Endothelial cell of umbilical vein (primary cell): ENCODE data around the gene PPP1R9B.

Experiments
- CTCF ChIP-seq, 2 donors: IDR thresholded peaks; 1 replicate in 1 of 2; 2 replicates in 1 of 2; pipeline ENCODE4 v1.5.1; 2011; ENCODE audit warnings: low read length in 2 of 2, mild to moderate bottlenecking in 2 of 2, moderate library complexity in 2 of 2, control low read depth in 1 of 2, inconsistent platforms in 1 of 2, low read depth in 1 of 2; ENCODE audit not compliant: insufficient read depth in 1 of 2; ENCODE audit errors: extremely low read depth in 1 of 2
- POLR2AphosphoS5 ChIP-seq: IDR thresholded peaks from 2 replicates; pipeline ENCODE4 v1.6.1; 2012; ENCODE audit warnings: low read depth, mild to moderate bottlenecking, control low read depth, low read length, moderate library complexity; ENCODE audit not compliant: insufficient read depth

- TF ChIP-seq CTCF (IDR thresholded peaks at IDR 0.05; ENCODE audit: extremely low read depth in 1 of 2, insufficient read depth in 1 of 2, low read depth in 1 of 2, low read length in 2 of 2), result no peak
- no peak for TF ChIP-seq POLR2AphosphoS5
Observed at GRCh38 chr17:50107790-50108414, 42.6 kb downstream of the PPP1R9B start.
